Endometrial microvascular endothelial cells (primary cell): Measurements from ENCODE around the gene BCO2. TPM values are rescaled to one million over a fixed set of nuclear protein-coding genes. Genes with fewer than 3 reads are reported as not detected.

Experiments
- in situ Hi-C: cut with HindIII; loops from 2 replicates; pipeline ENCODE4 v1.10.0; 2017; ENCODE audit warnings: low sequenced_read_pairs, low pct_unique_long_range_greater_than_20kb; ENCODE audit errors: inconsistent ontology term
- total RNA-seq: library from RNA; depleted of rRNA; stranded (reverse); fragments of >200 nt; gene quantifications from one replicate; pipeline ENCODE4 v1.2.3, GENCODE V29; 2015; ENCODE audit errors: inconsistent ontology term

The BCO2 gene
- total RNA-seq, 1 donor from 2014 or later = not detected

DNA sequence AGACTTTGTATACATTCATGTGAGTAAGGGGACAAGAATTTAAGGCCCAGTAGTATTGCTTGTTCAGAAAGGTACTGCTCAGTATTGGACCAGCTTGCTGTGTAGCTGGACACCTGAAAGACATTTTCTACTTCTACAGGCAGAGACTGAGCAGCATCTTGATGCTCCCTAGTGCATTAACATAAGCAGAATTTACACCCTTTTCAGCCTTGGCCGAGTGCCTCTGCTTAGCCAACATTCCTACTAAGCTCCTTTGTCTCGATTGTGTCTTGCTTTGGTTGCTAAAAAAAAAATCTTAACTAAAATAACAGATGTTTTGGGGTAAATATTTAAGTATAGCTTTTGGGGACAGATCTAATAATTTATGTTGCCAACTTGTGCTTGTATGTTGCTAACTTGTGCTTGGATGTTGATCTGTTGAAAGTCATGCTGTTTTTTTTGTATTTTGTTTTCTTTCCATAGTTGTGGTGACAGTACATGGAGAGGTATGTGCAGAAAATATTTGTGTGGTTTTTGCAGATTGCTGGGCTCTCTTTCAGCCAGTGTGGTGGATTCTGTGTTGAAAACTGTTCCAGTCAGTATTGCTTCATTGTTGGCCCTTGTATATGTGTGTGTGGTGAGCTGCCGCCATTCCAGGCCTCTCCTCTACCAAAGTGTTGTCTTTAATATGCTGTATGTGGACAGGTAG is 54.6 kb downstream of the BCO2 start:
- in situ Hi-C loops = no loop called here

DNA sequence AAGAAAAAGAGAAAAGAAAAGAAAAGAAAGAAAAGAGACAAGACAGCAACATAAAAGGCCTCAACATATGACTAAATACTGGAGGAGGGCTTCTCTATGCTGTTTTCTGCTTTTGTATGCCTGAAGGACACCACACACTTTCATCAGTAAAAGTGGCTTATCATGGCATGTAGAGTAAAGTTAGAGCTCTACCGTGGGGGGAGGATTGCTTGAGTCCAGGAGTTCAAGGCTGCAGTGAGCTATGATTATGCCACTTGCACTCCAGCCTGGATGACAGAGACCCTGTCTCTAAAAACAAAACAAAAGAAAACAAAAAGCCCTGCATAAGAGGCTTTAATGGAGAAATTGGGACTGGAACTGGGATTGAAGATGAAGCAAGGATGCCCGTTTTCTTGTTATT is 56.6 kb downstream of the BCO2 start:
- in situ Hi-C loops = no loop called here

GRCh38 chr11:112235750-112236390 is 60.6 kb downstream of the BCO2 start:
- in situ Hi-C loops = no loop called here

GRCh38 chr11:112237451-112237850 is 62.1 kb downstream of the BCO2 start:
- in situ Hi-C loops = no loop called here

GRCh38 chr11:112238041-112238440 is 62.7 kb downstream of the BCO2 start:
- in situ Hi-C loops = no loop called here

DNA sequence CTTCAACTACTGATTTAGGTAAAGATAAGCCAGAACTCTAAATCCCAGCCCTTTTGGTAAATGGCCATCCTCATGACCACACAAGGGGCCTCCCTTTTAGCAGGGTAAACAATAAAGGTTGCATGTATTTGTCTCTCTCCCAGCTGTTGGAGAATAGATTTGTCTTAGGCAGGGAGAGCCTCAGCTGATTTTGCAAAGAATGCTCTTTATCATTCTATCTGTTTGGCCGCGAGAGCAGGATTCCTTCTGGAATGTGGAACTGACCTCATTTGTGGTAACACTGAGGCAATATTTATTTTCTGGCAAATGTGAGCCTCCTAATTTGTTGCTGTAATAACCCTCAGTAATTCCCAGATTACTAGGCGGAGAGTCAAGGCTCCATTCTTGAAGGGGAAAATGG is 66.2 kb downstream of the BCO2 start:
- in situ Hi-C loops = no loop called here

DNA sequence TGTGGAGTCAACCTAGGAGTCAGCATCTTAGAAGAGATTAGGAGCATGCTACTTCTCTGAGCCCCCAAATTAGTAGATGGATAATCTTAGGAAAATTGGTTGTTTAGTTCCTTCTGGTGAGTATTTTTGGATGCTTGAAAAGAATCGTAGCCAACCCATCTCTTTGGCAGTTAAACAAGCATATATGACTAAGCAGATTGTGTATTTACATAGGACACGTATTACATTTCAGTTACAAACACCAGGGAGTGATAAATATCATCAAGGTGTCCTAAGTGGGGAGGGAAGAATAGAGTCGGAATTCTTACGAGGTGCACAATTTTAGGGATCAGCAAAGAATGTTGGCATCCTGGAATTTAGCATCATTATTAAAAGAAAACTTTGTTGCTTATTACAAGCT is 71.9 kb downstream of the BCO2 start:
- in situ Hi-C loops = no loop called here

GRCh38 chr11:112248201-112248600 is 72.9 kb downstream of the BCO2 start:
- in situ Hi-C loops = no loop called here

- in situ Hi-C loops = no loop called here
Observed at GRCh38 chr11:112249871-112250610, 74.7 kb downstream of the BCO2 start.

- in situ Hi-C loops = no loop called here
Observed at GRCh38 chr11:112253605-112254242, 78.4 kb downstream of the BCO2 start.

DNA sequence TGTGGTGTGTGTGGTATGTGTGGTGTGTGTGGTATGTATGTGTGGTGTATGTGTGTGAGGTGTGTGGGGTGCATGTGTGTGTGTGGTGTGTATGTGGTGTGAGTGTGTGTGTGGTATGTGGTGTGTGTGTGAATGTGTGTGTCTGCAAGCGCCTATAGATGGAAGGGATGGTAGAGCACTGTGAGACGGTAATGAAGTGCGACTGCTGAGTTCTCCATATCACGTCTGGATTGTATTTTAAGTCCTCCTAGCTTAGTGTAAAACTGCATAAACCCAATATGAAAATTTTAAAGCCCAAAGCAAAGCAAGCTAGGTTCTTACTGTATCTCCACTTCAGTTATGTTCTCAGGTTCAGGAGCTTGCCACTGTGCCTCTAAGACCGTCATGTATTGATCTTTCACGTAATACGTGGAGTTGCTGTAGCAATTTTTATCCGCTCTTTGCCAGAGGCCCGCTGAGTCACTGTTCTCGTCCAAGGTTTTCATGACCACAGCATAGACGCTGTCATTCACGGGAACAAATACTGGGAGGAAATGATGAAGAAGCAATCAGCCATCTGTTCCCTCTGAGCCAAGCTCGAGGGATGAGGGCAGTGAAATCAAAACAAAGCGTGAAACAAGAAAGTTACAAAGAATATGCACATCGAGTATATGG is 79.9 kb downstream of the BCO2 start:
- in situ Hi-C loops = no loop called here

DNA sequence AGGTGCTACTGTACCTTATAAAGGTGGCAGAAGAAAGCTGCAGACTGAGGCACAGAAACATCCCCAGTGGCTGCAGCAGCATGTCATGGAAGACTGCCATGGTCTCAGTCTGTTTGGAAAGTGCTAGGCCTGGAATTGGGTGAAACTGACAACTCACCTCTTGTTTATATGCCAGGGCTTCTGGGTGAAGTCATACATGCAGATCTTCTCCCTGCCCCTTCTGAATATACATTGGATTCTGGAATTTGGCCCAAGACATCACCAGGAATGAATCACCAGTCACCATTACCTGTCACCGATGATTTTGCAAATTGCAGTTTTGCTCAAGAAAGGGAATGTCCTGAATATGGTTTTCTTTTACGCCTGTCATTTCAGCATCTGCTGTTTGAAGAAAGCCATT is 85.2 kb downstream of the BCO2 start, which contains the start of gene PLET1:
Gene PLET1 (minus strand): TSS at position 371 of the 400 bp plus-strand sequence. CDS start 271 bp downstream, at position 100.
- in situ Hi-C loops = no loop called here

DNA sequence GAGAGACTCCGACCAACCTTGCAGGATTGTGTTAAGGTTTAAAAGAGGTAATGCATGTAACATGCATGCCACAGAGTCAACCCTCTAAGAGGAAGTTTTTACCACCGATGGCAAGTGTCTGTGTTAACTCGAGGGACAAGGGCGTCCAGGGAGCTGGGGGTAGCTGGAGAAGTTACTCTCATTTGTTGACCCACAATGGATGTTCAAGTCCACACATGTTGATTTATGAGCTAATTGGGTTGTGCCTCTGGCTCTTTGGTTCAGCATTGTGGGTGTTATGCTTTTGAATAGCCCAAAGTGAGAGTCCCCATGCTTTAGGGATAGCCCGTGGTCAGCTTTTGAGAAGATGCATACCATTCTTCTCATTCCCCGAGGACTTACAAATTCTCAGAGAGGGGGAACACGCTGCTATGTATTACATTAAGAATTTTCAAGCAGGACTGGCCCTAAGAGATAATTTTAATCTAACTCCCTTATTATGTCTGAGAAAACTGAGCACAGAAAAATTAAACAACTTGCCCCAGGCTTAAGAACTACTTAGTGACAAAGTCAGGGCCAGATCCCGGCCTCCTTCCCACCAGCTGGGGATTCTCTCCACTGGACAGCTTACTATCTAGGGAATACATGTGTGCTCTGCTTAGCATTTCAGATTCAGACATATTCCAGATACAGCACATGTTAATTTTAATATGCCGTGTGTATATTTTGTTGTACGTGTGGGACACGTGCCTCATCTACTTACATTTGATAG is 90.5 kb downstream of the BCO2 start:
- in situ Hi-C loops = no loop called here

DNA sequence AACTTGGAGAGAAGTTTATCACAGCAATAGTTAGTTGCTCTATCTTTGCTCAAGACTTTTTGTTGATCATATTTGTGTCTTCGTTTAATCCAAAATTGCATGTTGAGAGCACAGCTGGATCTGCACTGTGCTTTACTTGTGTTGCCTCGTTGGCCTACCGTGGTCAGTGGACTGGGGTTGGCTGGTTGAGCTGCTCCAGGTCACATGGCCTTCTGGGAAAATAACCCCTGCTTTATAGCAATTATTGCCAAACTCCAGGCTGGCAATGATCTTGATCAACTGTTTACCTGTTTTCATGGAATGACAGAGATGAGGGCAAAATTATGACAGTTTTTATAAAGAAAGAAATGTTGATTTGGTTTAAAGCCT is 91.1 kb downstream of the BCO2 start:
- in situ Hi-C loops = no loop called here

GRCh38 chr11:112267188-112267591 is 91.9 kb downstream of the BCO2 start:
- in situ Hi-C loops = no loop called here

DNA sequence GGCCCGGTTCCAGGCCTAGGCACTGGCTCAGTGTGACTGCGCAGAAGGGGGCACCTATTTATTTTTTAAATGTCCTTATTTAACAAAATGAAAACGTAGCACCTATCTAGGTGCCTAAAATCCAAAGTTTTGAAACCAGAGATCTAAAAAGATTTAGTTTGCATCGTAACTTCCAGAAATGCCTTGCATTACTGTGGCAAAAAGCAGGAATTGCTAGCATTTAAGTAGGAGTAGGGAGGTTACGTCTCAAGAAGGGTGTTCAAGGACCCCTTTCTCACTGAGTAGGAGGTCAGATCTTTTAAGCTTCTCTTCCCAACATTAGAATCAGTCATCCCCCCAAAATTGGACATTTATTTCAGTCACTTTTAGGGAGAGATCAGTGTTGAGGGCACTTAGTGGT is 93.1 kb downstream of the BCO2 start:
- in situ Hi-C loops = no loop called here
